Sigmoid colon (tissue), 7 donors: ENCODE data around the gene POLN. TPM values are rescaled to one million over a fixed set of nuclear protein-coding genes. Genes with fewer than 3 reads are reported as not detected.

ENCODE experiments used
- DNase-seq: peaks from one replicate; pipeline ENCODE4 v3.0.0-alpha.2; 2019
- H3K27ac ChIP-seq, 4 donors: fragments of 200-600 bp; sonication (generic); one replicate each; pipeline ENCODE4 v1.5.1; 2016 to 2019; ENCODE audit warnings: mild to moderate bottlenecking in 1 of 4
- H3K27me3 ChIP-seq, 3 donors: fragments of 200-600 bp; sonication (generic); one replicate each; pipeline ENCODE4 v1.5.1; 2019; ENCODE audit warnings: mild to moderate bottlenecking in 1 of 3
- H3K36me3 ChIP-seq, 4 donors: fragments of 200-600 bp; sonication (generic); one replicate each; pipeline ENCODE4 v1.5.1; 2016 to 2019
- H3K4me1 ChIP-seq, 4 donors: fragments of 200-600 bp; sonication (generic); one replicate each; pipeline ENCODE4 v1.5.1; 2017 to 2019
- H3K4me3 ChIP-seq, 4 donors: fragments of 200-600 bp; sonication (generic); one replicate each; pipeline ENCODE4 v1.5.1; 2017 to 2019; ENCODE audit warnings: mild to moderate bottlenecking in 2 of 4, moderate library complexity in 1 of 4
- H3K9me3 ChIP-seq, 4 donors: fragments of 200-600 bp in 3 of 4; sonication (generic) in 3 of 4; one replicate each; pipeline versions ENCODE4 v1.5.1 to v1.6.1; 2013 to 2019
- CTCF ChIP-seq, 4 experiments: fragments of 450-650 bp in 3 of 4; fragments of 200-600 bp in 1 of 4; IDR thresholded peaks; one replicate each; pipeline ENCODE4 v1.5.1; 2016 to 2019; ENCODE audit warnings: antibody characterized with exemption in 4 of 4, mild to moderate bottlenecking in 3 of 4, moderate library complexity in 2 of 4
- EP300 ChIP-seq, 4 donors: sonication (generic); formaldehyde crosslinking; IDR thresholded peaks; one replicate each; pipeline ENCODE4 v1.6.1; 2017; ENCODE audit warnings: antibody characterized with exemption in 4 of 4
- POLR2A ChIP-seq, 2 donors: fragments of 450-650 bp; IDR thresholded peaks; one replicate each; pipeline ENCODE4 v1.6.1; 2016; ENCODE audit warnings: antibody characterized with exemption in 2 of 2, mild to moderate bottlenecking in 2 of 2, moderate library complexity in 2 of 2
- POLR2AphosphoS5 ChIP-seq, 4 donors: sonication (generic); formaldehyde crosslinking; IDR thresholded peaks; one replicate each; pipeline ENCODE4 v1.6.1; 2017; ENCODE audit warnings: antibody characterized with exemption in 4 of 4
- WGBS, 2 donors: extraction: QIAGEN DNeasy Blood & Tissue Kit; methylation state at CpG; one replicate each; pipeline ENCODE4 v1.1.7; 2013; 5-methylcytosine and 5-hydroxymethylcytosine counted together
- intact Hi-C: fragments of 100-400 bp; cut with DNase I; formaldehyde crosslinking; loops from one replicate; pipeline ENCODE4 v1.15.1; 2023
- polyA plus RNA-seq, 3 donors: library from polyadenylated mRNA; stranded (reverse); fragments of 200-250 nt; gene quantifications; one replicate each; pipeline ENCODE4 v1.2.3, GENCODE V29; 2013
- total RNA-seq, 4 donors: library from RNA; depleted of rRNA; stranded (reverse); fragments of >200 nt; gene quantifications; one replicate each; pipeline ENCODE4 v1.1.0, GENCODE V29; 2016
- donor health status: healthy with polysubstance abuse.
- donor health status: Bipolar disorder and iron deficiency.
- donor health status: healthy.

POLN gene
- total and polyA plus RNA-seq, 7 donors = 0.60 to 9.4 (median 2.0) TPM; not detected in 1

- DNase-seq = no peak
- 91 to 94% methylated on average over 6 of the region's 6 CpGs for WGBS, 2 donors
Observed at GRCh38 chr4:2093265-2093664, 148.7 kb downstream of the POLN start.

GRCh38 chr4:2092669-2093053 lies 149.3 kb downstream of the POLN start:
- Histone ChIP-seq H3K27me3 (no peaks in the 10 kb centered on the region), H3K9me3 (no peaks in the 10 kb centered on the region), H3K27ac (no peak overlapping the region), H3K4me3 (no peak overlapping the region), H3K4me1 (no peaks in the 10 kb centered on the region), H3K36me3 (no peaks in the 10 kb centered on the region)
- DNase-seq = no peak
- WGBS, 2 donors = 93 to 94% methylated on average over 6 of the region's 6 CpGs
- TF ChIP-seq POLR2AphosphoS5 (IDR thresholded peaks at IDR 0.05) (no peak), EP300 (IDR thresholded peaks at IDR 0.05) (no peak)
- intact Hi-C loops = no loop called here

More at GRCh38 chr4:2093265-2093664, 148.7 kb downstream of the POLN start:
- H3K9me3 ChIP-seq = no peaks in the 10 kb centered on the region
- no peaks in the 10 kb centered on the region for H3K36me3 ChIP-seq
- TF ChIP-seq CTCF (IDR thresholded peaks at IDR 0.05) = no peak
- TF ChIP-seq EP300 (IDR thresholded peaks at IDR 0.05) = no peak
- no peak for TF ChIP-seq POLR2AphosphoS5 (IDR thresholded peaks at IDR 0.05)
- TF ChIP-seq POLR2A (IDR thresholded peaks at IDR 0.05) = no peak
- H3K27ac ChIP-seq = no peak overlapping the region
- H3K4me3 ChIP-seq = no peak overlapping the region
- no peaks in the 10 kb centered on the region for H3K27me3 ChIP-seq
- H3K4me1 ChIP-seq = no peaks in the 10 kb centered on the region
- intact Hi-C loops = no loop called here

GRCh38 chr4:2091990-2092668 lies 149.8 kb downstream of the POLN start:
- H3K9me3 ChIP-seq = no peaks in the 10 kb centered on the region
- no peaks in the 10 kb centered on the region for H3K4me1 ChIP-seq
- 88 to 89% methylated on average over 15 of the region's 15 CpGs for WGBS, 2 donors
- TF ChIP-seq POLR2AphosphoS5 (IDR thresholded peaks at IDR 0.05) (no peak), CTCF (IDR thresholded peaks at IDR 0.05) (no peak), POLR2A (IDR thresholded peaks at IDR 0.05) (no peak), EP300 (IDR thresholded peaks at IDR 0.05) (no peak)
- no peak overlapping the region for H3K4me3 ChIP-seq
- H3K27me3 ChIP-seq = no peaks in the 10 kb centered on the region
- no peak for DNase-seq
- intact Hi-C loops = no loop called here
- no peak overlapping the region for H3K27ac ChIP-seq
- no peaks in the 10 kb centered on the region for H3K36me3 ChIP-seq

GRCh38 chr4:2090642-2091041 lies 151.3 kb downstream of the POLN start:
- H3K27ac ChIP-seq = no peak overlapping the region
- H3K9me3 ChIP-seq = no peaks in the 10 kb centered on the region
- no peak for TF ChIP-seq EP300 (IDR thresholded peaks at IDR 0.05)
- no peak for TF ChIP-seq POLR2AphosphoS5 (IDR thresholded peaks at IDR 0.05)
- TF ChIP-seq POLR2A (IDR thresholded peaks at IDR 0.05) = no peak
- TF ChIP-seq CTCF (IDR thresholded peaks at IDR 0.05) = no peak
- H3K36me3 ChIP-seq = no peaks in the 10 kb centered on the region
- no peak for DNase-seq
- H3K27me3 ChIP-seq = no peaks in the 10 kb centered on the region
- no peaks in the 10 kb centered on the region for H3K4me1 ChIP-seq
- WGBS, 2 donors = 97 to 100% methylated on average over 1 of the region's 1 CpG
- intact Hi-C loops = no loop called here
- H3K4me3 ChIP-seq = no peak overlapping the region

GRCh38 chr4:2089222-2089621 lies 152.7 kb downstream of the POLN start:
- no peaks in the 10 kb centered on the region for H3K27me3 ChIP-seq
- no peaks in the 10 kb centered on the region for H3K4me1 ChIP-seq
- no peaks in the 10 kb centered on the region for H3K36me3 ChIP-seq
- H3K4me3 ChIP-seq = no peak overlapping the region
- WGBS, 2 donors = 13 to 69% methylated on average over 1 of the region's 1 CpG
- intact Hi-C loops = no loop called here
- TF ChIP-seq EP300 (IDR thresholded peaks at IDR 0.05) = no peak
- TF ChIP-seq POLR2AphosphoS5 (IDR thresholded peaks at IDR 0.05) = no peak
- no peak for TF ChIP-seq POLR2A (IDR thresholded peaks at IDR 0.05)
- no peak for TF ChIP-seq CTCF (IDR thresholded peaks at IDR 0.05)
- H3K9me3 ChIP-seq = no peaks in the 10 kb centered on the region
- H3K27ac ChIP-seq = no peak overlapping the region
- DNase-seq = no peak
